Activated CD4-positive, alpha-beta T cell treated with anti-CD3 and anti-CD28 coated beads for 36 hours (primary cell): ENCODE data around the gene MAP4K5. TPM values are rescaled to one million over a fixed set of nuclear protein-coding genes. Genes with fewer than 3 reads are reported as not detected.

Source experiments
- total RNA-seq, 2 experiments: library from RNA; stranded (reverse); gene quantifications; one replicate each; pipeline ENCODE4 v1.2.3, GENCODE V29; 2021

The MAP4K5 gene
- total RNA-seq, 2 experiments from 2014 or later, result 19.1 to 31.2 TPM

Other genes with a start within 250 kb of the MAP4K5 start
- gene L2HGDH, start 220.3 kb downstream of the MAP4K5 start, total RNA-seq, result 10 to 100 TPM; 12.8 to 19.0 TPM
- gene DMAC2L, start 220.2 kb downstream of the MAP4K5 start, total RNA-seq, result 10 to 100 TPM in 1 of 2 experiments, 1 to 10 TPM in 1; 7.4 to 12.6 TPM
- 1 to 10 TPM; 2.9 to 4.4 TPM for gene CDKL1, start 135.7 kb downstream of the MAP4K5 start, total RNA-seq
- gene ATL1, start 27.6 kb upstream of the MAP4K5 start, total RNA-seq, result under 1 TPM; 0.82 to 0.91 TPM
- gene SAV1, start 135.7 kb upstream of the MAP4K5 start, total RNA-seq, result 10 to 100 TPM; 13.6 TPM